Hematopoietic multipotent progenitor cell treated with erythropoietin and hydrocortisone succinate and interleukin-3 and kit ligand, for 15 days (in vitro differentiated cells): ENCODE data around the gene ATG12.
"Not testable (repeated sequence)": the region's sequence is repeated elsewhere in the genome, so short reads cannot be mapped to it uniquely, and the experiment has no call there.

Experiments used
- DNase-seq: peaks from one replicate; pipeline ENCODE4 v3.0.0-alpha.2; 2015; ENCODE audit warnings: low spot score

The ATG12 gene

GRCh38 chr5:115842089-115842935 lies 947 bp upstream of the ATG12 start:
- DNase-seq = peak; percentile 23

- no peak for DNase-seq
Observed at GRCh38 chr5:115840873-115841272, 492 bp downstream of the ATG12 start.

- peak; percentile 74 for DNase-seq
Observed at GRCh38 chr5:115838885-115839518, 2.4 kb downstream of the ATG12 start.

- DNase-seq = no peak
Observed at GRCh38 chr5:115835481-115835880, 5.9 kb downstream of the ATG12 start.

GRCh38 chr5:115831163-115831768 lies 10.1 kb downstream of the ATG12 start:
- DNase-seq = peak; percentile 63

- DNase-seq = no peak
Observed at GRCh38 chr5:115829913-115830312, 11.5 kb downstream of the ATG12 start.

GRCh38 chr5:115825948-115826347 lies 15.4 kb downstream of the ATG12 start:
- no peak for DNase-seq

- not testable (repeated sequence) for DNase-seq
Observed at GRCh38 chr5:115824983-115825382, 16.4 kb downstream of the ATG12 start.

- DNase-seq = no peak
Observed at GRCh38 chr5:115820846-115821245, 20.5 kb downstream of the ATG12 start.

GRCh38 chr5:115818821-115819220 lies 22.5 kb downstream of the ATG12 start:
- DNase-seq = no peak

- DNase-seq = no peak
Observed at GRCh38 chr5:115817386-115817785, 24.0 kb downstream of the ATG12 start.

GRCh38 chr5:115816226-115817081 lies 24.9 kb downstream of the ATG12 start, which contains the start of gene CDO1:
TSS of gene CDO1 (minus strand) at chr5:115816659. CDS start at chr5:115816397, 262 bp downstream.
- no peak for DNase-seq

- DNase-seq = no peak
Observed at GRCh38 chr5:115815693-115816225, 25.6 kb downstream of the ATG12 start.

- no peak for DNase-seq
Observed at GRCh38 chr5:115815006-115815692, 26.2 kb downstream of the ATG12 start.

- DNase-seq = no peak
Observed at GRCh38 chr5:115813719-115814118, 27.6 kb downstream of the ATG12 start.

GRCh38 chr5:115812372-115812771 lies 29.0 kb downstream of the ATG12 start:
- DNase-seq = no peak

- no peak for DNase-seq
Observed at GRCh38 chr5:115811406-115811805, 30.0 kb downstream of the ATG12 start.

GRCh38 chr5:115810761-115811160 lies 30.6 kb downstream of the ATG12 start:
- no peak for DNase-seq

- DNase-seq = no peak
Observed at GRCh38 chr5:115809946-115810345, 31.4 kb downstream of the ATG12 start.

GRCh38 chr5:115808066-115808465 lies 33.3 kb downstream of the ATG12 start:
- not testable (repeated sequence) for DNase-seq

- DNase-seq = no peak
Observed at GRCh38 chr5:115807654-115808052, 33.7 kb downstream of the ATG12 start.
